Ishikawa (cell line): Measurements from ENCODE around the gene DAAM1.

Source experiments
- CEBPB ChIP-seq: IDR thresholded peaks from 2 replicates; pipeline ENCODE4 v1.6.1; 2012
- CREB1 ChIP-seq: IDR thresholded peaks from 2 replicates; pipeline ENCODE4 v1.6.1; 2012; ENCODE audit warnings: low read depth
- EGR1 ChIP-seq: IDR thresholded peaks from 2 replicates; pipeline ENCODE4 v1.6.1; 2012
- EP300 ChIP-seq: IDR thresholded peaks from 2 replicates; pipeline ENCODE4 v1.6.1; 2012; ENCODE audit warnings: borderline replicate concordance
- NFIC ChIP-seq: IDR thresholded peaks from 2 replicates; pipeline ENCODE4 v1.6.1; 2012
- TAF1 ChIP-seq: IDR thresholded peaks from 2 replicates; pipeline ENCODE4 v1.6.1; 2012; ENCODE audit warnings: low read depth, mild to moderate bottlenecking
- TCF12 ChIP-seq: IDR thresholded peaks from 2 replicates; pipeline ENCODE4 v1.6.1; 2012; ENCODE audit warnings: low read depth
- YY1 ChIP-seq: IDR thresholded peaks from 2 replicates; pipeline ENCODE4 v1.6.1; 2012; ENCODE audit warnings: low read depth
- TF ChIP-seq, protein P1 (sequence below): IDR thresholded peaks from 2 replicates; pipeline ENCODE4 v1.6.1; 2012; ENCODE audit warnings: low read depth, mild to moderate bottlenecking
- TF ChIP-seq, protein P2 (sequence below): IDR thresholded peaks from 2 replicates; pipeline ENCODE4 v1.6.1; 2012

DNA sequence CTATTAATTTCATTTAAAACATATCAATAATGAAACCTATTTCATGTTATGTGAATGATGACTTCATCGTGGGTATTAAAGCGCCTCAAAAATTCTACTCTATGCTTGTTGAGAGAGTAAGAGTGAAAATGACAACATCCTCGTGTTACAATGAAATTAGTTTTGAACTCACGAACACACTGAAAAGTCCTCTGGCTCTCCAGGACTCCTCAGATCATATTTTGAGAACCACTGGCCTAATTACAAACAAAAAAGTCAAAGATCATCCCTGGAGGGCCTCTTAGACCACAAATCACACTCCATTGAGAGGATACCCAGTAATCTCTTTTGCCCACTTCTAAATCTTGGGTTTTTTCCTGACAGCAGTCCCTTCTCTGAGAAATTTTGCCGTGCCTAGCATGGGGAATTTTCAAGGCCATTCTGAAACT, 19.1 kb downstream of the DAAM1 start:
- TF ChIP-seq, protein P1, sequence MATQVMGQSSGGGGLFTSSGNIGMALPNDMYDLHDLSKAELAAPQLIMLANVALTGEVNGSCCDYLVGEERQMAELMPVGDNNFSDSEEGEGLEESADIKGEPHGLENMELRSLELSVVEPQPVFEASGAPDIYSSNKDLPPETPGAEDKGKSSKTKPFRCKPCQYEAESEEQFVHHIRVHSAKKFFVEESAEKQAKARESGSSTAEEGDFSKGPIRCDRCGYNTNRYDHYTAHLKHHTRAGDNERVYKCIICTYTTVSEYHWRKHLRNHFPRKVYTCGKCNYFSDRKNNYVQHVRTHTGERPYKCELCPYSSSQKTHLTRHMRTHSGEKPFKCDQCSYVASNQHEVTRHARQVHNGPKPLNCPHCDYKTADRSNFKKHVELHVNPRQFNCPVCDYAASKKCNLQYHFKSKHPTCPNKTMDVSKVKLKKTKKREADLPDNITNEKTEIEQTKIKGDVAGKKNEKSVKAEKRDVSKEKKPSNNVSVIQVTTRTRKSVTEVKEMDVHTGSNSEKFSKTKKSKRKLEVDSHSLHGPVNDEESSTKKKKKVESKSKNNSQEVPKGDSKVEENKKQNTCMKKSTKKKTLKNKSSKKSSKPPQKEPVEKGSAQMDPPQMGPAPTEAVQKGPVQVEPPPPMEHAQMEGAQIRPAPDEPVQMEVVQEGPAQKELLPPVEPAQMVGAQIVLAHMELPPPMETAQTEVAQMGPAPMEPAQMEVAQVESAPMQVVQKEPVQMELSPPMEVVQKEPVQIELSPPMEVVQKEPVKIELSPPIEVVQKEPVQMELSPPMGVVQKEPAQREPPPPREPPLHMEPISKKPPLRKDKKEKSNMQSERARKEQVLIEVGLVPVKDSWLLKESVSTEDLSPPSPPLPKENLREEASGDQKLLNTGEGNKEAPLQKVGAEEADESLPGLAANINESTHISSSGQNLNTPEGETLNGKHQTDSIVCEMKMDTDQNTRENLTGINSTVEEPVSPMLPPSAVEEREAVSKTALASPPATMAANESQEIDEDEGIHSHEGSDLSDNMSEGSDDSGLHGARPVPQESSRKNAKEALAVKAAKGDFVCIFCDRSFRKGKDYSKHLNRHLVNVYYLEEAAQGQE, result no peak
- TF ChIP-seq TAF1 (no peak), CEBPB (no peak), EGR1 (no peak), YY1 (no peak), TCF12 (no peak), CREB1 (no peak), NFIC (no peak), EP300 (no peak)
- TF ChIP-seq, protein P2, sequence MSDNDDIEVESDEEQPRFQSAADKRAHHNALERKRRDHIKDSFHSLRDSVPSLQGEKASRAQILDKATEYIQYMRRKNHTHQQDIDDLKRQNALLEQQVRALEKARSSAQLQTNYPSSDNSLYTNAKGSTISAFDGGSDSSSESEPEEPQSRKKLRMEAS, result no peak
